Stimulated activated CD4-positive, alpha-beta T cell treated with anti-CD3 and anti-CD28 coated beads, TNF-alpha, amount 100 ng/mL, for 1 hour (primary cell): ENCODE measurements around the gene PTPRN2.
"Not testable (repeated sequence)": the region's sequence is repeated elsewhere in the genome, so short reads cannot be mapped to it uniquely, and the experiment has no call there.

Experiments
- DNase-seq, 3 donors: peaks; one replicate each; pipeline ENCODE4 v3.0.0-alpha.2; 2020; ENCODE audit warnings: low read depth in 3 of 3, low spot score in 1 of 3

Gene PTPRN2

GRCh38 chr7:157990226-157990880 is 597.3 kb downstream of the PTPRN2 start:
- DNase-seq: no peak

DNA sequence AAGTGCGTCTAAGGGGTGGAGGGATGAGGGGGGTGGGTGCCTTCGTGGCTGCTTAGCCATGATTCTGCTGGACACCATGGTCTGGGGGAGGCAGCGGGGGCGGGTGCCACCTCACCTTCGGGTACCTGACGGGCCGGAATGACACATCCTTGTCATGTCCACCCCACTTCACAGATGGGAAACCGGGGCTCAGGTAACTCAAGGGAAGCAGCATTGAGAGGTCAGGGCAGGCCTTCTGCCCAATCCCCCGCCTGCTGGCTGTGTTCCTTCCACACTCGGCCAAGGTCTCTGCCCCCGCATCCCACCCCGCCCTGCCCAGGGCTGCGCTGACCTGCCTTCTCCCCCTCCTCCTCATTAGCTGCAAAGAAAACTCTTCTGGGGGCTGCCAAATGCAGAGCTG is 598.0 kb downstream of the PTPRN2 start:
- no peak for DNase-seq

- no peak for DNase-seq
These were observed 599.7 kb downstream of the PTPRN2 start for GRCh38 chr7:157987906-157988305.

GRCh38 chr7:157986051-157986450 is 601.6 kb downstream of the PTPRN2 start:
- no peak for DNase-seq

GRCh38 chr7:157985636-157986035 is 602.0 kb downstream of the PTPRN2 start:
- no peak for DNase-seq

DNA sequence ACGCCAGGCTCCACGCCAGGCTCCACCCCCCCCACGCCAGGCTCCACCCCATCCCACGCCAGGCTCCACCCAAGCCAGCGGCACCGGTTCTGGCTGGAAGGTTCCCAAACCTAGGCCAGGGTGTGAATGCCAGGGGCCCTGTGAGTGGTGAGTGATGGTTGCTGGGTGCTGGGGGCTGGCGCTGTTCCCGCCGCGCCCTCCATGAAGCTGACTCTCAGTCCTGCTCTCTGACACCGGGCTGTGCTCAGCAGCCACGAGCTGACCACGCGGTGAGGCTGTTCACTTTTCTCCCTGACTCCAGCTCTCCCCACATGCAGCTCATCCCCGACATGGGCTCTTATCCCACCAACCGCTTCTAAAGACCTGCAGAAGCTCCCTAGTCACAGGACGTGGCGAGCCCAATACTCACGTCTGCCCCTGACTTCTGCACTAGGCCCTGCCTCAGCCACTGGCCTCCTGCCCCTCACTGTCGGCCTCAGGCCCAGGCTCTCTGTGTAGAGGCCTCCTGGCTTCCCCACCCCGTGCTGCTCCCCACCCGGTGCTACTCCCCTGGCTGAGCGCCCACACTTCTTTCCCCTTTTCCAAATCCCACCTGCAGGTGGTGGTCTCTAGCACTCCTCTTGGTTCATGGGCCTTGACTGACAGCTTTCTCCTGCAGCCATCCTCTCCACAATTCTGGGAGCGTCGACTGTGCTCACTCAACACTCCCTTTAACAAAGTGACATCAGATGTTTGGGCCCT is 603.0 kb downstream of the PTPRN2 start:
- DNase-seq: no peak

- DNase-seq: no peak
These were observed 603.9 kb downstream of the PTPRN2 start for GRCh38 chr7:157983502-157984422.

GRCh38 chr7:157981778-157982177 is 605.8 kb downstream of the PTPRN2 start:
- DNase-seq: no peak

GRCh38 chr7:157980774-157981173 is 606.8 kb downstream of the PTPRN2 start:
- DNase-seq: no peak

GRCh38 chr7:157980341-157980731 is 607.3 kb downstream of the PTPRN2 start:
- not testable (repeated sequence) for DNase-seq

DNA sequence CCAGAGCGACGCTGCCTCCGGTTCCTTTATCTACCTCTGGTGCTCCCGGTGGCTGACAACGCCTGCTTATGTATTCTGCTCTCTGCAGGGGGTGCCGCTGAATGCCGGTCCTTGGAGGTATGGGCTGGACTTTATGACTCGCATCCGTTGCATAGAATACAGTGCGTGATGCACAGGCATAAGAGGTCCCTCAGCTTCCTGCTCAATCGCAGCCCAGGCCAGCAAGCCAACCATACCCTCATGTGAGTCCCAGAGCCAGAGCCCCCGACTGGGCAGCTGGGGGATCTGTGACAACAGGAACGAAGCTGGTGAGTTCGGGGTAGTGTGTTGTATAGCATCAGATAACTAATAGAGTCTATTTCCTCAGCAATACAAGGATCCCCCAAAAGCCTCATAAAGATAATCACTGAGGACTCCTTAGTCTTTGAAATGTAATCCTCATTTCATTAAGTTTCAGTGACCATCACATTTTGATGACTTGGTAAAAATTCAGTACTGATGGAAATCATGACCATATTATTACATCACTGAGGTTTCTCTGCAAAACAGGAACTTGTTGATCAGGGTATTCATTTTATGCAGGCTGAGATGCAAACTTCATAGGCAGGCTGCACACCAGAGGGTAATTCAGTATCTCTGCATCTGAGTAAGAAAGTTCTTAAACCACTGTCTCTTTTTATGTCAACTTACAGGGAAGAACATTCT is 607.8 kb downstream of the PTPRN2 start:
- DNase-seq: no peak

DNA sequence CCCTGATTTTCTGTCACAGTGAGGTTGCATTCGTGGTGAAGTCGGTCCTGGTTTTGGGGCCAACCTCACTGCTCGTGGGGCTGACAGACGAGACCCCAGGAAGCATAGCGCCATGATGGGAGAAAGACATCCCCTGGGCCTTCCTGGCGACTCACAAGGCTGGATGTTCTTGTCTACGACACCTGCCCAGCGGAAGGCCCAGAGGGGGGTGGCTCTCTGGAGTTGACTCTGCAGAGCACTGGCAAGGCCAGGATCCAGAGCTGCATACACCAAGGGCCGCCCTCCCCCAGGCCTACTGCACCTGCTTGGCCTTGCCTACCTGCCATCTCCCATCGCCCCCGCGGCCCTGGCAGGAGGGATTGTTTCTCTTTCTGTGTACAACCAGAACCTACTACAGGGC is 608.9 kb downstream of the PTPRN2 start:
- DNase-seq: no peak

DNA sequence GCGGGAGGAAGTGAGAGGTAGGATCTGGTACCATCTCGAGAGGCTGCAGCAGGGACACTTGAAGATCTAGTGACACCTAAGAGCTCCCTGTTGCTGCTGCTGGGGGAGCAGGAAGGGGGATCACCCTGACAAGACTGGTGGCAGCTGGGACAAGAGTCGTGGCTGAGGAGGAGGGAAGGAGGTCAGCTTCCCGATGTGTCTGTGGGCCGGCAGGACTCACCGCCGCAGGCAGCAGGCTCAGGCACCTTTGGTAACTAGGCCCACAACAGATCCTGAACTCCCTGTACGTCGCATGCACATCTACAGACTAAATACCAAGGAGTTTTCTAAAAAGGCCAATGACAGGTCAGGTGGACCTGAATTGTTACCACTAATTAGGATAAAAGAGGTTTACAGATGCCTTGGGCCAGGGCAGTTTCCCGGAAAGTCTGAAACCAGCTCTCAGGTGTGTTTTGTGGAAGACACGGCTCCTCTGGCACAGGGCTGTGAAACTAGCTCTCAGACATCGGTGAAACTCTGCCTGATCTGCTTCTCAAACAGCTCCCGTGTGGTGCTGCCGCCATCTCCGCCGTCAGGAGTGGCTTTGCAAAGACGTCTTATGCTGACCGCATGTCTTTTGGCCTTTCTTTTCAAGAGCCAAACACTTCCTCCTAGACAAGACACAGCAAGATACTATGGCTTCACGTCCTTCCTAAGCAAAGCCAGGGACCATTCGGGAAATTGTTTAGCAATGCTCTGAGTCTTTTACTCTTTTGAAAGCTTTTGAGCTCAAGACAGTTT is 609.7 kb downstream of the PTPRN2 start:
- DNase-seq: no peak

DNA sequence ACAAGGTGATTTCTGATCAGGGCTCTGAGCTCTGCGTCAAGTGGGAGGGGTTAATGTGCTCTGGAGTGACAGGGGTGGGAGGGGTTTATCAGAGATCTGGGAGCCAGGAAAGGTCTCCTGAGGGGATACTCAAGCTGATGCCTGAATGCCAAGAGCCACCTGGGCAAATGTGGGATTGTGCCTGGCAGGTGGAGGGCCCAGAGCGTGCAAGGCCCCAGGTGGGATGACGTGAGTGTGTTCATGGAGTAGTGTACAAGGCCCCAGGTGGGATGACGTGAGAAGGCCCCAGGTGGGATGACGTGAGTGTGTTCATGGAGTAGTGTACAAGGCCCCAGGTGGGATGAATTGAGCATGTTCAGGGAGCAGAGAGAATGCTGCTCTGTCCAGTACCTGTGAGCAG is 610.3 kb downstream of the PTPRN2 start:
- no peak for DNase-seq

- DNase-seq: no peak
These were observed 611.2 kb downstream of the PTPRN2 start for GRCh38 chr7:157976406-157976805.

- DNase-seq: no peak
These were observed 611.9 kb downstream of the PTPRN2 start for GRCh38 chr7:157975401-157976372.

GRCh38 chr7:157974678-157975230 is 612.9 kb downstream of the PTPRN2 start:
- DNase-seq: no peak

DNA sequence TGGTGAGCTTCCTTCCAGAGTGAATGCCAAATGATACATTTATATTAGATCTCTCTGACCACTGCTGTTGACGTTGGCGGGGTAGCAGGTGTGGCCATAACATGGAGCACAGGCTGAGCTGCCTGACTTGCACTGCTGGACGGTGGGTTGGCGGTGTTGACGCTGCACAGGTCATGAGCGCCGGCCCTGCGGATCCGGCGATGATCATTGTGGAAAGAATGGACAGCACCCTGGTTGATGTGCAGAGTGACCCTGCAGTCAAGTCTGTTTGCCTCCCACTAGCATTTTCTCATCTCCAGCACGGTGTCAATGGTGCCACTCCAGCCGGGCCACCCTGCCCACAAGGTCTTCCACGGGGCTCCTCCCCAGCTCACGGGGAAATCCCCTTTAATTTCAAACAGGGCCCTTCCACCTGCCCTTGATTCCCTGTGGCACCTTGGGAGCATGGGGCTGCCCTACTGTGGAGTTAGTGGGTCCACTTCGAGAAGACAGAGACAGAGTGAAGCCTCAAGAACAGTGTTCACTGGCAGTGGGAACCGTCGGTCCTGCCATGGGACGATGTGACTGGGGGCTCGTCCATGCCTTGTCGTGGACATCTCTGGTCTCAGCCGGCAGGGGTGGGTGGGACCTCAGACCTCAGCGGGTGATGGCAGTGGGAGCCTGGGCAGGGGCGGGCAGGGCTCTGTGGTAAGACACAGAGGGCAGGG is 613.5 kb downstream of the PTPRN2 start:
- no peak for DNase-seq
